ENCODE measurements around the gene AMBP. TPM values are rescaled to one million over a fixed set of nuclear protein-coding genes. Genes with fewer than 3 reads are reported as not detected.

AMBP gene
- total and polyA plus RNA-seq, 4 donors, result 3,440 to 6,678 (median 4,863) TPM

GRCh38 chr9:114014044-114014443, 64.1 kb downstream of the AMBP start:
- Histone ChIP-seq H3K27ac (ENCODE audit: low read depth in 1 of 2, low read length in 2 of 2) (no peak overlapping the region), H3K9me3 (ENCODE audit: control insufficient read depth in 4 of 4, low read length in 3 of 4) (no peaks in the 10 kb centered on the region), H3K36me3 (ENCODE audit: control insufficient read depth in 4 of 4, insufficient read depth in 3 of 4, low read depth in 1 of 4, low read length in 3 of 4) (peaks cover 10 to 37% (median 11%) of the 10 kb centered on the region in 4 donors), H3K27me3 (ENCODE audit: control insufficient read depth in 4 of 4, insufficient read depth in 4 of 4, low read length in 3 of 4) (no peaks in the 10 kb centered on the region), H3K9ac (ENCODE audit: low read depth in 1 of 2, low read length in 2 of 2) (no peak overlapping the region), H3K4me1 (ENCODE audit: control insufficient read depth in 4 of 4, insufficient read depth in 4 of 4, low read length in 3 of 4) (peaks cover 2 to 11% (median 7%) of the 10 kb centered on the region in 4 donors), H3K4me3 (ENCODE audit: low read depth in 1 of 3, low read length in 3 of 3) (no peak overlapping the region)
- no peak for DNase-seq (ENCODE audit: low spot score)
- TF ChIP-seq FOXA1 (IDR thresholded peaks at IDR 0.05), result no peak
- no peak for TF ChIP-seq EGR1 (IDR thresholded peaks at IDR 0.05; ENCODE audit: low read depth in 2 of 2)
- no peak for TF ChIP-seq HNF4G (IDR thresholded peaks at IDR 0.05)
- TF ChIP-seq ZBTB33 (IDR thresholded peaks at IDR 0.05), result no peak
- no peak for TF ChIP-seq JUND (IDR thresholded peaks at IDR 0.05)
- no peak for TF ChIP-seq HNF4A (conservative IDR thresholded peaks at IDR 0.05)
- TF ChIP-seq CTCF (IDR thresholded peaks at IDR 0.05; ENCODE audit: low read depth, low read length, missing input control), result no peak
- TF ChIP-seq SP1 (IDR thresholded peaks at IDR 0.05), result no peak
- no peak for TF ChIP-seq ATF3 (IDR thresholded peaks at IDR 0.05)
- TF ChIP-seq RAD21 (IDR thresholded peaks at IDR 0.05), result no peak
- TF ChIP-seq RXRA (IDR thresholded peaks at IDR 0.05), result no peak
- TF ChIP-seq REST (IDR thresholded peaks at IDR 0.05), result no peak
- no peak for TF ChIP-seq GABPA (IDR thresholded peaks at IDR 0.05 in 1 of 2, conservative IDR thresholded peaks at IDR 0.05 in 1 of 2)
- TF ChIP-seq FOXA2 (IDR thresholded peaks at IDR 0.05), result no peak
- TF ChIP-seq TAF1 (conservative IDR thresholded peaks at IDR 0.05), result no peak
- TF ChIP-seq NR2F2 (IDR thresholded peaks at IDR 0.05), result no peak
- no peak for TF ChIP-seq YY1 (IDR thresholded peaks at IDR 0.05)
- no peak for TF ChIP-seq MAX (IDR thresholded peaks at IDR 0.05)
